ENCODE measurements around the gene CLCF1. TPM values are rescaled to one million over a fixed set of nuclear protein-coding genes. Genes with fewer than 3 reads are reported as not detected.
A peak's percentile ranks its signal among the peaks of the same experiment; 100 is the strongest.

Gene CLCF1
- total RNA-seq, 2 experiments from 2014 or later = 0.39 to 0.45 TPM

GRCh38 chr11:67381244-67381972 is 8.0 kb upstream of the CLCF1 start:
- H3K4me1 Mint-ChIP-seq (ENCODE audit: low read depth) = peaks cover 6% of the 10 kb centered on the region

GRCh38 chr11:67379061-67380058 is 6.0 kb upstream of the CLCF1 start:
- POLR2A ChIA-PET = interaction anchor here (0.9 kb wide), 1 partner anchor 21 kb away, joined by 4 read pairs; no protein-coding TSS in a partner anchor
- DNase-seq = no peak
- Mint-ChIP-seq H3K36me3 (no peaks in the 10 kb centered on the region), H3K4me3 (no peak overlapping the region), H3K9me3 (no peaks in the 10 kb centered on the region), H3K27ac (no peak overlapping the region), H3K4me1 (ENCODE audit: low read depth) (peaks cover 11% of the 10 kb centered on the region), H3K27me3 (peaks cover 2% of the 10 kb centered on the region)
- CTCF ChIA-PET = interaction anchor here (1.0 to 21.4 kb wide), 3 partner anchors 23 to 33 kb away, joined by 3 to 995 read pairs (median 92); partner anchors contain the start of genes POLD4 and PPP1CA
- intact Hi-C loops (cut with micrococcal nuclease) = loop anchor here (5.0 kb wide), 1 partner anchor 117 kb away; no protein-coding TSS in a partner anchor

More at GRCh38 chr11:67381244-67381972, 8.0 kb upstream of the CLCF1 start:
- Mint-ChIP-seq H3K27me3 (no peaks in the 10 kb centered on the region), H3K36me3 (no peaks in the 10 kb centered on the region), H3K4me3 (no peak overlapping the region), H3K9me3 (no peaks in the 10 kb centered on the region), H3K27ac (no peak overlapping the region)
- DNase-seq = no peak
- POLR2A ChIA-PET = interaction anchor here (0.7 to 2.4 kb wide), 6 partner anchors 10 to 30 kb away, joined by 3 to 14 read pairs (median 4); partner anchors contain the start of genes POLD4 and RAD9A
- intact Hi-C loops (cut with micrococcal nuclease) = loop anchor here (5.0 kb wide), 1 partner anchor 119 kb away; no protein-coding TSS in a partner anchor
- CTCF ChIA-PET = interaction anchor here (0.9 to 21.4 kb wide), 21 partner anchors 10 to 301 kb away, joined by 3 to 995 read pairs (median 8); partner anchors contain the start of genes ANKRD13D, CLCF1, GRK2 and POLD4

GRCh38 chr11:67378544-67378943 is 5.1 kb upstream of the CLCF1 start:
- POLR2A ChIA-PET = interaction anchor here (0.9 kb wide), 1 partner anchor 22 kb away, joined by 4 read pairs; no protein-coding TSS in a partner anchor
- DNase-seq = no peak
- Mint-ChIP-seq H3K27me3 (peaks cover 6% of the 10 kb centered on the region), H3K27ac (no peak overlapping the region), H3K4me3 (no peak overlapping the region), H3K4me1 (ENCODE audit: low read depth) (peaks cover 16% of the 10 kb centered on the region), H3K9me3 (no peaks in the 10 kb centered on the region), H3K36me3 (no peaks in the 10 kb centered on the region)
- CTCF ChIA-PET = interaction anchor here (1.0 to 21.4 kb wide), 3 partner anchors 22 to 33 kb away, joined by 3 to 995 read pairs (median 92); partner anchors contain the start of genes POLD4 and PPP1CA
- intact Hi-C loops (cut with micrococcal nuclease) = no loop called here

GRCh38 chr11:67376873-67377808 is 3.7 kb upstream of the CLCF1 start:
- intact Hi-C loops (cut with micrococcal nuclease) = no loop called here
- POLR2A ChIA-PET = no interaction called here
- DNase-seq = no peak
- Mint-ChIP-seq H3K27ac (no peak overlapping the region), H3K4me3 (no peak overlapping the region), H3K36me3 (no peaks in the 10 kb centered on the region), H3K4me1 (ENCODE audit: low read depth) (peaks cover 15% of the 10 kb centered on the region), H3K9me3 (no peaks in the 10 kb centered on the region), H3K27me3 (peaks cover 6% of the 10 kb centered on the region)
- CTCF ChIA-PET = interaction anchor here (0.7 to 21.4 kb wide), 3 partner anchors 21 to 48 kb away, joined by 4 to 995 read pairs (median 21); partner anchors contain the start of gene POLD4

- Mint-ChIP-seq H3K4me1 (ENCODE audit: low read depth) (peaks cover 22% of the 10 kb centered on the region), H3K4me3 (no peak overlapping the region), H3K27me3 (peaks cover 10% of the 10 kb centered on the region), H3K9me3 (no peaks in the 10 kb centered on the region), H3K36me3 (no peaks in the 10 kb centered on the region), H3K27ac (no peak overlapping the region)
- intact Hi-C loops (cut with micrococcal nuclease) = no loop called here
- ChIA-PET CTCF (interaction anchor here (0.7 to 21.4 kb wide), 3 partner anchors 20 to 32 kb away, joined by 5 to 995 read pairs (median 21); partner anchors contain the start of gene POLD4), POLR2A (no interaction called here)
- no peak for DNase-seq
Measured at GRCh38 chr11:67376063-67376820, 2.8 kb upstream of the CLCF1 start.

GRCh38 chr11:67375320-67376055 is 2.1 kb upstream of the CLCF1 start:
- no peaks in the 10 kb centered on the region for H3K36me3 Mint-ChIP-seq
- intact Hi-C loops (cut with micrococcal nuclease) = no loop called here
- CTCF ChIA-PET = interaction anchor here (0.7 to 21.4 kb wide), 4 partner anchors 8 to 31 kb away, joined by 5 to 995 read pairs (median 64); partner anchors contain the start of gene POLD4
- peaks cover 10% of the 10 kb centered on the region for H3K27me3 Mint-ChIP-seq
- no peaks in the 10 kb centered on the region for H3K9me3 Mint-ChIP-seq
- peaks cover 27% of the 10 kb centered on the region for H3K4me1 Mint-ChIP-seq (ENCODE audit: low read depth)
- POLR2A ChIA-PET = interaction anchor here (0.6 kb wide), 1 partner anchor 55 kb away, joined by 3 read pairs; no protein-coding TSS in a partner anchor
- DNase-seq = no peak
- no peak overlapping the region for H3K4me3 Mint-ChIP-seq
- no peak overlapping the region for H3K27ac Mint-ChIP-seq

GRCh38 chr11:67374571-67375281 is 1.3 kb upstream of the CLCF1 start:
- Mint-ChIP-seq H3K27me3 (peaks cover 10% of the 10 kb centered on the region), H3K4me3 (peak overlapping the region; percentile 79), H3K36me3 (no peaks in the 10 kb centered on the region), H3K9me3 (no peaks in the 10 kb centered on the region), H3K27ac (no peak overlapping the region), H3K4me1 (ENCODE audit: low read depth) (peaks cover 32% of the 10 kb centered on the region)
- DNase-seq = no peak
- ChIA-PET CTCF (interaction anchor here (1.0 to 21.4 kb wide), 6 partner anchors 9 to 293 kb away, joined by 3 to 995 read pairs (median 12); partner anchors contain the start of genes POLD4 and PPP1CA), POLR2A (interaction anchor here (0.6 kb wide), 1 partner anchor 54 kb away, joined by 3 read pairs; no protein-coding TSS in a partner anchor)
- intact Hi-C loops (cut with micrococcal nuclease) = no loop called here

GRCh38 chr11:67373648-67374570 is 511 bp upstream of the CLCF1 start:
- Mint-ChIP-seq H3K36me3 (no peaks in the 10 kb centered on the region), H3K4me1 (ENCODE audit: low read depth) (peaks cover 40% of the 10 kb centered on the region), H3K27ac (peak overlapping the region; percentile 72), H3K9me3 (no peaks in the 10 kb centered on the region), H3K27me3 (peaks cover 10% of the 10 kb centered on the region), H3K4me3 (peak overlapping the region; percentile 79)
- CTCF ChIA-PET = interaction anchor here (1.0 to 21.4 kb wide), 6 partner anchors 10 to 292 kb away, joined by 3 to 995 read pairs (median 12); partner anchors contain the start of genes POLD4 and PPP1CA
- POLR2A ChIA-PET = interaction anchor here (0.7 to 1.0 kb wide), 3 partner anchors 57 to 102 kb away, joined by 3 to 4 read pairs (median 4); no protein-coding TSS in a partner anchor
- intact Hi-C loops (cut with micrococcal nuclease) = loop anchor here (2.0 kb wide), 1 partner anchor 17 kb away; no protein-coding TSS in a partner anchor
- peak; percentile 76 for DNase-seq

All from activated CD4-positive, alpha-beta memory T cell treated with anti-CD3 and anti-CD28 coated beads for 36 hours (primary cell).